GM06990 (cell line): ENCODE results near the gene SH3D21.

Experiments
- DNase-seq: peaks from one replicate; pipeline ENCODE4 v3.0.0-alpha.2; 2011; ENCODE audit not compliant: insufficient read length; ENCODE audit errors: extremely low read depth
- H3K27me3 ChIP-seq: replicated peaks from 2 replicates; pipeline ENCODE4 v1.6.0; 2011; ENCODE audit warnings: low read length; ENCODE audit not compliant: control insufficient read depth, insufficient read depth
- H3K36me3 ChIP-seq: 2 replicates; pipeline ENCODE4 v1.5.1; 2011; ENCODE audit warnings: low read length; ENCODE audit not compliant: control insufficient read depth, insufficient read depth
- H3K4me3 ChIP-seq: replicated peaks from 2 replicates; pipeline ENCODE4 v1.5.1; 2011; ENCODE audit warnings: low read depth, mild to moderate bottlenecking, control low read depth, low read length
- TF ChIP-seq, protein P1 (sequence below): IDR thresholded peaks from 2 replicates; pipeline ENCODE4 v1.5.1; 2011; ENCODE audit warnings: low read length, control low read depth, mild to moderate bottlenecking, inconsistent platforms; ENCODE audit not compliant: insufficient read depth, poor library complexity, severe bottlenecking

SH3D21 gene

DNA sequence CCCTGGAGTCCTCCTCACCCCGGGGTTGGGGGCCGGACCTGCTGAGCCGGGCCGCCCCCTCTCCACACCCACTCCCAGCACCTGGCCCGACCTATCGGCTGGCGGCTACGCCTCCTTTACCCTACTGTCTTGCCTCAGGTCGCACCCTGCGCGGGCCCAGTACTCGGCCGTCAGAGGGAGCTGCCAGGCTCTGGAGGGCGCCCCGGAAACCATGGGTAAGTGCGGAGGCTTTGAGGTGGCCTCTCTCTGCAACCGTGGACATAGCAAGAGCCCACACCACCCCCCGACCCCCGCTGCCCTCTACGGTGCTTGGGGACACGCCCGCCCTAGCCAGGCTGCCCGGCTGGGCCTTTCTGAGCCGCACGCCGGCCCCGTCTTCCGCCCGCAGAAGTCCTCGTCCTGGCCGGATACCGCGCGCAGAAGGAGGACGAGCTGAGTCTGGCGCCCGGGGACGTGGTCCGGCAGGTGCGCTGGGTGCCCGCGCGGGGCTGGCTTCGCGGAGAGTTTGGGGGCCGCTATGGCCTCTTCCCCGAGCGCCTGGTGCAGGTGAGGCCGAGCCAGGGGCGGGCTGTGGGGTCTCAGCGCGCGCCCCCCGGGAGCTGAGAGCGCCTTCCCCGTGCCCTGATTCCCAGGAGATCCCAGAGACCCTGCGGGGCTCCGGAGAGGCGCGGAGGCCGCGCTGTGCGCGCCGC lies at the start of gene SH3D21:
Gene SH3D21 (plus strand): TSS at position 159 of the 692 bp plus-strand sequence. CDS start 53 bp downstream, at position 212.
- Histone ChIP-seq H3K27me3 (no peaks in the 10 kb centered on the region), H3K4me3 (peak within 1 kb of the TSS; percentile 77), H3K36me3 (peaks cover 10% of the 10 kb centered on the region)
- no peak for DNase-seq
- TF ChIP-seq, protein P1, sequence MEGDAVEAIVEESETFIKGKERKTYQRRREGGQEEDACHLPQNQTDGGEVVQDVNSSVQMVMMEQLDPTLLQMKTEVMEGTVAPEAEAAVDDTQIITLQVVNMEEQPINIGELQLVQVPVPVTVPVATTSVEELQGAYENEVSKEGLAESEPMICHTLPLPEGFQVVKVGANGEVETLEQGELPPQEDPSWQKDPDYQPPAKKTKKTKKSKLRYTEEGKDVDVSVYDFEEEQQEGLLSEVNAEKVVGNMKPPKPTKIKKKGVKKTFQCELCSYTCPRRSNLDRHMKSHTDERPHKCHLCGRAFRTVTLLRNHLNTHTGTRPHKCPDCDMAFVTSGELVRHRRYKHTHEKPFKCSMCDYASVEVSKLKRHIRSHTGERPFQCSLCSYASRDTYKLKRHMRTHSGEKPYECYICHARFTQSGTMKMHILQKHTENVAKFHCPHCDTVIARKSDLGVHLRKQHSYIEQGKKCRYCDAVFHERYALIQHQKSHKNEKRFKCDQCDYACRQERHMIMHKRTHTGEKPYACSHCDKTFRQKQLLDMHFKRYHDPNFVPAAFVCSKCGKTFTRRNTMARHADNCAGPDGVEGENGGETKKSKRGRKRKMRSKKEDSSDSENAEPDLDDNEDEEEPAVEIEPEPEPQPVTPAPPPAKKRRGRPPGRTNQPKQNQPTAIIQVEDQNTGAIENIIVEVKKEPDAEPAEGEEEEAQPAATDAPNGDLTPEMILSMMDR: peak; percentile 23

DNA sequence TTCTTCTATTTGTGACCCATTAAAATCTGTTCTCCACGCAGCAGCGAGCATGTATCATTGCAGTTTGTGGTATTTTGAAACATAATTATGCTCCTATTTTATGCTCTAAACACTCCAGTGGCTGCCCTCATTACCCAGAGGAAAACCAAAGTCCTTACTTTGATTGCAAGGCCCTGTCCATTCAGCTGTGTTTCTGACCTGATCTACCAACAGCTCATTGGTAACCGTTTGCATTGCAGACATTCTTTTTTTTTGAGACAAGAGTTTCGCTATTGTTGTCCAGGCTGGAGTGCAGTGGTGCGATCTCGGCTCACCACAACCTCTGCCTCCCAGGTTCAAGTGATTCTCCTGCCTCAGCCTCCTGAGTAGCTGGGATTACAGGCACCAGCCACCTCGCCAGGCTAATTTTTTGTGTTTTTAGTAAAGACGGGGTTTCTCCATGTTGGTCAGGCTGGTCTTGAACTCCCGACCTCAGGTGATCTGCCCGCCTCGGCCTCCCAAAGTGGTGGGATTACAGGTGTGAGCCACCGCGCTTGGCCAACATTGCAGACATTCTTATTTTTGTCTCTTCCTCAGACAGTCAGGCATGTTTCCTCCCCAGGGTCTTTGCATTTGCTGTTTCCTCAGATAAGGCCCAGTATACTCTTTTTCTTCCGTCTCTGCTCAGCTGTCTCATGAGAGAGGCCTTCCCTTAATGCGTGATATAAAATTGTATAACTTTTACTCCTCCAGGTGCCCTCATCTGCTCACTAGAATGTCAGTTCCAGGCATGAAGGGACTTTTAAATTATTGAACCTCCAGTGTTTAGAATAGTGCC lies 49.4 kb upstream of the SH3D21 start:
- TF ChIP-seq, protein P1: no peak
- Histone ChIP-seq H3K36me3 (no peaks in the 10 kb centered on the region; the same call in none of the 2 replicates), H3K4me3 (no peak overlapping the region), H3K27me3 (no peaks in the 10 kb centered on the region)
- peak; percentile 9 for DNase-seq

DNA sequence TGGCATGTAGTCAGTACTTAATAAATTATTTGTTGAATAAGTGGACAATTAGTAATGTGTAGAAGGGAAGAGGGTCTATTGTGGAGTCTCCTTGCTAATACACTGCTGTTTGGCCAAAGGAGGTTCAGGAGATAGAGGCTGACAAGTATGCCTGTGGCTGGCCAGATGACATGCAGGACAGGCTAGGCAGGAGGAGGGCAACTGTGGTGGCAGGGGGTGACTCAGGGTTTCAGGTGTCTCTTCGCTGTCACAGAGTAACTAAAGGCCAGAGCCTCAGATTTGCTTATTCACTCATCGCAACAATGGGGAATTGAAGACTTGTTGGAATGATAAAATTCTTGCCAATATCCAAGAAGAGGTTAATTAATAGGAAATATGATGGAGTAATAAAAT lies 48.8 kb upstream of the SH3D21 start:
- Histone ChIP-seq H3K27me3 (no peaks in the 10 kb centered on the region), H3K36me3 (no peaks in the 10 kb centered on the region; the same call in none of the 2 replicates), H3K4me3 (no peak overlapping the region)
- DNase-seq: peak; percentile 7
- TF ChIP-seq, protein P1: no peak

DNA sequence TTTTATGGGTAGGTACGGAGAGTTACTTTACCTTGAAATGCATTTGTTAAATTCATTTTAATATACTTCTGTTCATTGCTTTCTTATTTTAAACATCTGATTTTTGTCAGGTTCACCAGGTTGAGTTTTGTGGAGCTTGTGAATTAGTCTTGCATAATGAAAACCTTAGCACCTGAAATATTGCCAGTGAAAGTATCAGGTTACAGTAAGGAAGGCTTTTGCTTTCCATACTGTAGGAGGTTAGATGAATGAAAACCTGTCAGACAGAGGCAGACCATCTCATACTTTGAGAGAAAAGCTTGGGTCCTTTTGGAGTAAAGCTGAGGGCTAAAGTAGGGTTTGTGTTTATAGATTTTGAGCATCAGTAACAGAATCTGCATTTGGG lies 47.2 kb upstream of the SH3D21 start:
- no peaks in the 10 kb centered on the region; the same call in none of the 2 replicates for H3K36me3 ChIP-seq
- TF ChIP-seq, protein P1: no peak
- no peak for DNase-seq

DNA sequence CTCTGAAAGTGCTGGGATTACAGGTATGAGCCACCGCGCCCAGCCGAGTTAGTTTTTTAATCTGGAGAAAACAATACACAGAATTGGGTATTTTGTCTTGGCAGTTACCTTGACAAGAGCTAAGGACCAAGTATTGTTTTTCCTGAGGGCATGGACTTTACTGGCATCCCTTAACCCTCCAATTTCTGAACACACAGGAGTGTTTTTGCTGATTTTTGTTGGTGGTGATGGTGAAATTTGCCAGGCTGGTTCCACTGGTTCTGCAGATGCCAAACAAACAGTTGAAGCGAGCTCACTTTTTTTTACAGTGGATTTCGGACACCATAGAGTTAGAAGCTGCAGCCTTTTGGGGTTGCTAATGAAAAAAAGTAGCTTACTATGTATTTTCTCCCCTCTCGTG lies 37.2 kb upstream of the SH3D21 start:
- Histone ChIP-seq H3K36me3 (peaks cover 11% of the 10 kb centered on the region), H3K4me3 (no peak overlapping the region), H3K27me3 (no peaks in the 10 kb centered on the region)
- TF ChIP-seq, protein P1: no peak
- DNase-seq: no peak

More for the DNA sequence above, 47.2 kb upstream of the SH3D21 start:
- Histone ChIP-seq H3K27me3 (no peaks in the 10 kb centered on the region), H3K4me3 (no peak overlapping the region)
